Fibroblast of skin of scalp (primary cell): ENCODE measurements around the gene MAT2B.
"Not testable (repeated sequence)": the region's sequence is repeated elsewhere in the genome, so short reads cannot be mapped to it uniquely, and the experiment has no call there.

Experiments used
- DNase-seq: peaks from one replicate; pipeline ENCODE4 v3.0.0-alpha.2; 2013

Gene MAT2B

GRCh38 chr5:163503106-163504078 lies 2.0 kb upstream of the MAT2B start:
- peak; percentile 82 for DNase-seq

GRCh38 chr5:163504079-163504931 lies 1.1 kb upstream of the MAT2B start:
- DNase-seq = peak; percentile 51

DNA sequence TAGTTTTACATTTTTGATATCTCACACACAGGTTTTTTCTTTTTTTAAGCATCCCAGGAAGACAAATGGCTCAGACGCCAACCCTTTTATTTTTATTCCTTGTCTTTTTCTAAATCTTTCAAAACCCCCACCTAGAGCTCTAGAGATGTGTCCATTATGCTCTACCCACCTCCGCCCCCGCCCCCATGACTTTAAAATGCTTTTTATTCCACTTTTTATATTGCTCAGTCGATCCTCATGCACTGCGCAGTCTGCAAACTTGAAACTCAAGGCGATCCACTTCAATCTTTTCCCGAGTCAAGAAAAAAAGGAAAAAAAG lies 411 bp upstream of the MAT2B start:
- no peak for DNase-seq

GRCh38 chr5:163506095-163506457 lies 657 bp downstream of the MAT2B start:
- DNase-seq = no peak

- DNase-seq = no peak
Measured at GRCh38 chr5:163506726-163507125, 1.3 kb downstream of the MAT2B start.

- no peak for DNase-seq
Measured at GRCh38 chr5:163508753-163509152, 3.3 kb downstream of the MAT2B start.

DNA sequence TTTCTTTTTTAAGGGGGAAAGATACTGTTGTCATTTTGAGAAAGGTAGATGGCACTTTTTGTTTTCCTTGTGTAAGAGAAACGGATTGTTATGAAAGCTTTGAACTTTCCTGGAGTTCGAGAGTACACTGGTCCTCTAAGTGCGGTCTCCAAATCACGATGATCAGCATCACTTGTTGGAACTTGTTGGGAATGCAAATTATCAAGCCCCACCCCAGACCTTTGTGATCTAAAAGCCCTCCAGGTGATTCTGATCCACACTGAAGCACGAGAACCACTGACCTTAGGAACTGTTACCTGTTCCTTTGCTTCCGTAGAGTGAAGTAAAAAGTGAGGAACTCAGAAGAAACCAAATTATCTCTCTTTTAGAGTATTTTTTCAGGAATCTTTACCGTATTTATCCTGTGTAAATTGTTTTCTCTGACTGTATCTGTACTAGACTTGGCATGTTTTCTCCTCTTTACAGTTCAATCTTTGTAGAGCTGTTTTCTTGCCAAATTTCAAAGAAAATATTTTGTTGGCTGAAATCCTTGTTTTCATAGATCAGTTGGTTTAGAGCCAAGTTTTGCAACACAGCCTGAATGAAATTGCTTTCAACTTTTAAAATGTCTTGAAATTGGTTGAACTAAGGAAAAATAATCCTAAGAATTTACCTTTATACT lies 4.0 kb downstream of the MAT2B start:
- DNase-seq = peak; percentile 65

DNA sequence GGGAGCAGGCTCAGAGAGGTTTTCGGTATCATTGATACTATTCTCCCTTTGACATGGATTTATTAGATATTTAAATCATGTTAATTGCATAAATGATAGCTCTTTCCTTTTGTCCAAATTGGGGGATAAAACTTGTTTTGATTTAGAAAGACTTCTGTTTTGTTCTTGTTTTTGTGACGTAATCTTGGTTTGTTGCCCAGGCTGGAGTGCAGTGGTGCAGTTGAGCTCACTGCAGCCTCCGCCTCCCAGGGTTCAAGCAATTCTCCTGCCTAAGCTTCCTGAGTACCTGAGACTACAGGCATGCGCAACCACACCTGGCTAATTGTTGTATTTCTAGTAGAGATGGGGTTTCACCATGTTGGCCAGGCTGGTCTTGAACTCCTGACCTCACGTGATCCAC lies 7.1 kb downstream of the MAT2B start:
- DNase-seq = no peak

- DNase-seq = no peak
Measured at GRCh38 chr5:163525096-163525495, 19.7 kb downstream of the MAT2B start.

- no peak for DNase-seq
Measured at GRCh38 chr5:163529698-163530097, 24.3 kb downstream of the MAT2B start.

DNA sequence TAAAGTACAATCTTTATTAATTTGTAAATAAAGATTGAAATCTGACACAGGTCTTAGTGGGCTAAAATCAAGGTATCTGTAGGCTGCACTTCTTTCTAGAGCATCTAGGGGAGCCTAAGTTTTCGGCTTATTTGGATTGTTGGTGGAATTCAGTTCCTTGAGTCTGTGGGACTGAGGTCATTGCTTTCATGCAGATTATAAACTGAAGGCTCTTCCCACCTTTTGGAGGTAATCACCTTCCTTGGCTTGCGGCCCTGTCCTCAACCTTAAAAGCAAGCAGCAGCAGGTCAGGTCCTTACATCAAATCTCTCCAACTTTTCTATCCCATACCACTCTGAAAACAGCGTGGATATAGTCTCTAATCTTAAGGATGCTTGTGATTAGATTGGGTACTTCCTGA lies 25.9 kb downstream of the MAT2B start:
- no peak for DNase-seq

GRCh38 chr5:163532171-163533084 lies 27.0 kb downstream of the MAT2B start:
- DNase-seq = no peak

DNA sequence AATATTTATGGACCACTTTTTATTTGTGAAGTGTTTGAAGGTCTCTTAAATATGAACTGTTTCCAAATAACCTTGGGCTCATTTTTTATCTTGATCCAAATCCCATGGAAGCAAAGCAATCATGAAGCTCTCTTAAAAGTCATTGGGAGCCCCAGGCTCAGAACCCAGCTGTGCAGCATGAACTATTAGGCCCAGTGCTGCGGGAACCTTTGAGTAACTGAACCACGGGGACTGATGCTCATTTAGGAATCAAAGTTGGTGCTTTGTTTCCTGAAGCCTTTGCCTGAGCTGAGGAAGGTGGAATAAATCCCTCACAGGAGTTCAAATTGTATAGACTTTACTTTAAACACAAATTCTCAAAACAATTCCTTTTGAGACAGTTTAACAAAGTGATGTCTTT lies 27.8 kb downstream of the MAT2B start:
- no peak for DNase-seq

GRCh38 chr5:163534492-163535094 lies 29.2 kb downstream of the MAT2B start:
- DNase-seq = no peak

- DNase-seq = no peak
Measured at GRCh38 chr5:163535290-163535689, 29.9 kb downstream of the MAT2B start.

DNA sequence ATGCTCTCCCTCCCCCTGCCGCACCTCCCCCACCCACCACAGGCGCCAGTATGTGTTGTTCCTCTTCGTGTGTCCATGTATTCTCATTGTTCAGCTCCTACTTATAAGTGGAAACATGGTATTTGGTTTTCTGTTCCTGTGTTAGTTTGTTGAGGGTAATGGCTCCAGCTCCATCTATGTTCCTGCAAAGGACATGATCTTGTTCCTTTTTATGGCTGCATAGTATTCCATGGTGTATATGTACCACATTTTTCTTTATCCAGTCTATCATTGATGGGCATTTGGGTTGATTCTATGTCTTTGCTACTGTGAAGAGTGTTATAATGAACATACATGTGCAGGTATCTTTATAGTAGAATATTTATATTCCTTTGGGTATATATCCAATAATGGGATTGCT lies 31.0 kb downstream of the MAT2B start:
- DNase-seq = not testable (repeated sequence)

GRCh38 chr5:163540696-163541095 lies 35.3 kb downstream of the MAT2B start:
- DNase-seq = no peak

GRCh38 chr5:163542771-163543170 lies 37.4 kb downstream of the MAT2B start:
- no peak for DNase-seq

- no peak for DNase-seq
Measured at GRCh38 chr5:163544041-163544440, 38.6 kb downstream of the MAT2B start.

DNA sequence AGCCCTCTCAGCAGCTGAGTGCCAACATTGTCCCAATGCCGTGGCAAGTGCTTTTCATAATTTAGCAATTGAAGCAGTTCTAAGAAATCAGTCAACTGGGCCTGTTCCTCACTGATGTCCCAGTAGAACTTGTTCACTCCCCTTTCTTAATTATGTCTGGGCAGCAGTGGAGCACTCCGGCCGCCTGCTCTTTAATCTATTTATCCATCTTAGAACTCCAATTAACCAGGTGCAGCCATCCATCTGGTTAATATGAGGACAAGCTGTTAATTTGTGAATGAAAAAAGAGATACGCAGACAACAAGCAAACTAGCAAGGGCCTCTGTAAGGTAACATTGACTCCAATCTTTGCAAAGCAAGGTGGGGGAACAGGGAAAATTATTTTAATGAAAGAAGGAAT lies 39.4 kb downstream of the MAT2B start:
- no peak for DNase-seq

DNA sequence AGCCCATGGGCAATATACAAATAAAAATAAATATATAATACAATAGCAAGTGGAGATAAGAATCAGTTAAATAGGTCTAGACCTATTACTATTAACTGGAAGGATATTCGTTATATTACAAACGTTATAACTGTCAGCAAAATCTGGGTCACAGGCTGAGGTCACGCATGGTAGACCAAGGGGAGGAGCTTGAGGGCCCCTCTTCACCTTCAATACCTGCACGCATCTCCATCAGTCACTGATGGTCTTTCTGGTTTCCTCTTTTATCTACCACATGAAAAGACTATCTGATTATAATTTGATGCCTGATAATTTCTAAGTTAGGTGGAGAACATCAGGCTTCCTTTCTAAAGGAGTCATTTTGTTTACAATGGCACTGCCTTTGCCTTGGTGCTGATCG lies 43.2 kb downstream of the MAT2B start:
- no peak for DNase-seq

DNA sequence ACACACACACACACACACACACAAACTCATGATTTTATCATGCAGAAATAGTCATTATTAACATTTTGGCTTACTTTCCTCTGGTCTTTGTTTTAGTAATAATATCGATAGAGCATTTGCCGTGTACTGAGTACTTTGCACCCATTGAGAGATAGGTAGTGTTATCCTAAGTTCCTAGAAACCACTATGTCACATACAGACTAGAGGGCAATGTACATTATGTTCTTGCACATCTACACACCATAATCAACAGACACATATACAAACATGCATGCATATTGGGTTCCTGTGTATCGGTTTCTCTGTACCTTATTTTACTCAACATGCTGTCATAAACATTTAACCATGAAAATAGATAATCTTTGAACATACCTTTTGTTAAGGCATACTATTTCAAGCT lies 45.7 kb downstream of the MAT2B start:
- DNase-seq = no peak
